ENCODE data around the gene SVIL.
"Not testable (repeated sequence)": the region's sequence is repeated elsewhere in the genome, so short reads cannot be mapped to it uniquely, and the experiment has no call there.

DNA sequence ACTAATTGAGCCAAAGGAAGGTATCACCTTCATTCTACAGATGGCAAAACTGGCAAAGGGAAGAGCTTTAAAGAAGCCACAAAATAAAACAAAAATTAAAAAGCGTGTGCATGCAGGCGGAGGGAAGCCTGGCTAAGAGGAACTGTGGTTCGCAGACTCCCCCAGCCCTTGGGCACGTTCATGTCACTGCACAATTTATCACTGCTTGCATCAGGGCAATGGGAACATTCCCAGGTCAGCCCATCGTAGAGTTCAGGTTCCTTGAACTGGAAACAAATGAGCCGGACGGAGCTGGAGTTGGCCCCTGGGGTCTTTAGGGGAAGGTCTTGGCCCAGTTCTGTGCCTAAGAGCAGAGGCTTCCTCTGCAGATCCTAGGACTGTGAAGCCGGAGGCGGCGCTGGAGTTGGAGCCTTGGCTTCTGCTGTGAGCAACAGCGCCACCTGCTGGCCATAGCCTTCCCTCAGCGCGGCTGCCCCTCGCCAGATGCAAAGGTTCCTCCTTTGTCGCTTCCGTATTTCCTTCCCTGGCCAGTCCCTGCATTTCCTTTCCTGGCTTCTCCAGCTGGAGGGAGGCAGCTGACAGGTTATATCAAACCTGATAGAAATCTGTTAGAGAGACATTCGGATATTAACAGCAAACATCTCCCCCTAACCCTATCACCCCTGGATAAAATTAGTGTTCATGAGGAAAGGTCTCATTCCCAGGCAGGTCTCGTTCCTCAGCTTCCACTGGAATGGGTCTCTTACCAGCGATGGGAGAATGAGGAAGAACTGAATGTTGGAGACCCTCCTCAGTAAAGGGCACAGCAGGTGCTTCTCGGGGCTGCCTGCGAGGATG lies 185.8 kb downstream of the SVIL start:
- TF ChIP-seq, protein P1, sequence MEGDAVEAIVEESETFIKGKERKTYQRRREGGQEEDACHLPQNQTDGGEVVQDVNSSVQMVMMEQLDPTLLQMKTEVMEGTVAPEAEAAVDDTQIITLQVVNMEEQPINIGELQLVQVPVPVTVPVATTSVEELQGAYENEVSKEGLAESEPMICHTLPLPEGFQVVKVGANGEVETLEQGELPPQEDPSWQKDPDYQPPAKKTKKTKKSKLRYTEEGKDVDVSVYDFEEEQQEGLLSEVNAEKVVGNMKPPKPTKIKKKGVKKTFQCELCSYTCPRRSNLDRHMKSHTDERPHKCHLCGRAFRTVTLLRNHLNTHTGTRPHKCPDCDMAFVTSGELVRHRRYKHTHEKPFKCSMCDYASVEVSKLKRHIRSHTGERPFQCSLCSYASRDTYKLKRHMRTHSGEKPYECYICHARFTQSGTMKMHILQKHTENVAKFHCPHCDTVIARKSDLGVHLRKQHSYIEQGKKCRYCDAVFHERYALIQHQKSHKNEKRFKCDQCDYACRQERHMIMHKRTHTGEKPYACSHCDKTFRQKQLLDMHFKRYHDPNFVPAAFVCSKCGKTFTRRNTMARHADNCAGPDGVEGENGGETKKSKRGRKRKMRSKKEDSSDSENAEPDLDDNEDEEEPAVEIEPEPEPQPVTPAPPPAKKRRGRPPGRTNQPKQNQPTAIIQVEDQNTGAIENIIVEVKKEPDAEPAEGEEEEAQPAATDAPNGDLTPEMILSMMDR (IDR thresholded peaks at IDR 0.05), result peak; percentile 46 to 82 (median 65)
- TF ChIP-seq POLR2A (IDR thresholded peaks at IDR 0.05), result not testable (repeated sequence)
